HL-60 (cell line): ENCODE results near the gene SLCO1A2.
"Not testable (repeated sequence)": the region's sequence is repeated elsewhere in the genome, so short reads cannot be mapped to it uniquely, and the experiment has no call there.

Experiments
- DNase-seq, 2 experiments: peaks; one replicate each; pipeline ENCODE4 v3.0.0-alpha.2; 2010 to 2020; ENCODE audit warnings: low read depth in 1 of 2, low spot score in 1 of 2
- H3K27ac ChIP-seq: fragments of 250-450 bp; sonication (Bioruptor Pico); replicated peaks from 2 replicates; pipeline ENCODE4 v1.5.1; 2020; ENCODE audit warnings: mild to moderate bottlenecking, moderate library complexity
- H3K27me3 ChIP-seq: fragments of 250-450 bp; sonication (Bioruptor Pico); 2 replicates; pipeline ENCODE4 v1.5.1; 2021; ENCODE audit warnings: mild to moderate bottlenecking, moderate library complexity; ENCODE audit not compliant: insufficient read depth, poor library complexity, severe bottlenecking
- H3K4me3 ChIP-seq: replicated peaks from 2 replicates; pipeline ENCODE4 v1.5.1; 2011; ENCODE audit warnings: mild to moderate bottlenecking, control low read depth, low read length; ENCODE audit not compliant: insufficient read depth
- CTCF ChIP-seq: IDR thresholded peaks from one replicate; pipeline ENCODE4 v1.5.1; 2011; ENCODE audit warnings: low read length, control low read depth, inconsistent platforms; ENCODE audit not compliant: insufficient read depth
- GABPA ChIP-seq: IDR thresholded peaks from 2 replicates; pipeline ENCODE4 v1.6.1; 2012; ENCODE audit warnings: low read depth
- POLR2AphosphoS5 ChIP-seq: IDR thresholded peaks from 2 replicates; pipeline ENCODE4 v1.6.1; 2012; ENCODE audit warnings: low read depth
- REST ChIP-seq: IDR thresholded peaks from 2 replicates; pipeline ENCODE4 v1.6.1; 2012; ENCODE audit warnings: low read depth; ENCODE audit not compliant: insufficient replicate concordance
- SPI1 ChIP-seq: IDR thresholded peaks from 2 replicates; pipeline ENCODE4 v1.6.1; 2012; ENCODE audit warnings: low read depth, mild to moderate bottlenecking, borderline replicate concordance
- long read RNA-seq: library from polyadenylated mRNA; unstranded; transcript quantifications from one replicate; pipeline ENCODE4 v2.0.0, GENCODE V29; 2020

SLCO1A2 gene
- long read RNA-seq = 0 reads

GRCh38 chr12:21334771-21335325 is at the start of gene SLCO1A2:
TSS of gene SLCO1A2 (minus strand) at chr12:21334917. CDS start at chr12:21334647, 270 bp downstream.
- H3K27me3 ChIP-seq = no peaks in the 10 kb centered on the region
- no peak within 1 kb of the TSS for H3K4me3 ChIP-seq
- no peak within 1 kb of the TSS for H3K27ac ChIP-seq
- no peak for TF ChIP-seq CTCF
- no peak for TF ChIP-seq POLR2AphosphoS5
- TF ChIP-seq SPI1 = no peak
- no peak for TF ChIP-seq REST
- no peak for TF ChIP-seq GABPA
- DNase-seq = no peak

- DNase-seq = no peak
- no peak overlapping the region for H3K27ac ChIP-seq
- no peak overlapping the region for H3K4me3 ChIP-seq
- no peak for TF ChIP-seq POLR2AphosphoS5
- no peak for TF ChIP-seq SPI1
- TF ChIP-seq REST = no peak
- TF ChIP-seq GABPA = no peak
- TF ChIP-seq CTCF = no peak
- no peaks in the 10 kb centered on the region for H3K27me3 ChIP-seq
Observed at GRCh38 chr12:21384261-21384660, 49.5 kb upstream of the SLCO1A2 start.

- not testable (repeated sequence) for H3K4me3 ChIP-seq, H3K27ac ChIP-seq, DNase-seq, H3K27me3 ChIP-seq
Observed at GRCh38 chr12:21381320-21381719, 46.6 kb upstream of the SLCO1A2 start.

GRCh38 chr12:21379218-21379617 is 44.5 kb upstream of the SLCO1A2 start:
- no peak overlapping the region for H3K4me3 ChIP-seq
- TF ChIP-seq CTCF (no peak), GABPA (no peak), POLR2AphosphoS5 (no peak), SPI1 (no peak), REST (no peak)
- DNase-seq = no peak
- no peaks in the 10 kb centered on the region for H3K27me3 ChIP-seq
- no peak overlapping the region for H3K27ac ChIP-seq
